Progenitor cell of endocrine pancreas (in vitro differentiated cells): ENCODE data around the gene LCORL. TPM values are rescaled to one million over a fixed set of nuclear protein-coding genes. Genes with fewer than 3 reads are reported as not detected.
"Not testable (repeated sequence)": the region's sequence is repeated elsewhere in the genome, so short reads cannot be mapped to it uniquely, and the experiment has no call there.

Experiments
- DNase-seq: peaks from one replicate; pipeline ENCODE4 v3.0.0; 2021; ENCODE audit warnings: low spot score; ENCODE audit not compliant: unreplicated experiment
- H3K27ac Mint-ChIP-seq: 2 replicates; pipeline ENCODE4 v1.8.0; 2021; ENCODE audit warnings: mild to moderate bottlenecking, moderate library complexity, mixed read lengths
- H3K27me3 Mint-ChIP-seq: 2 replicates; pipeline ENCODE4 v1.8.0; 2021; ENCODE audit warnings: mixed read lengths
- H3K36me3 Mint-ChIP-seq: 2 replicates; pipeline ENCODE4 v1.8.0; 2022; ENCODE audit warnings: mixed read lengths; ENCODE audit not compliant: insufficient read depth
- H3K4me1 Mint-ChIP-seq: 2 replicates; pipeline ENCODE4 v1.8.0; 2021; ENCODE audit warnings: low read depth, mixed read lengths
- H3K4me3 Mint-ChIP-seq: 2 replicates; pipeline ENCODE4 v1.8.0; 2021; ENCODE audit warnings: low read depth, mild to moderate bottlenecking, moderate library complexity, mixed read lengths
- H3K9me3 Mint-ChIP-seq: 2 replicates; pipeline ENCODE4 v1.8.0; 2021; ENCODE audit warnings: low read depth, mixed read lengths
- total RNA-seq: library from RNA; stranded (reverse); gene quantifications from 2 replicates; pipeline ENCODE4 v1.2.1, GENCODE V29; 2021
- TF ChIP-seq, protein P1 (sequence below): fragments of 200-600 bp; sonication (generic); IDR thresholded peaks from one replicate; pipeline ENCODE4 v1.5.0; 2021; ENCODE audit warnings: antibody characterized with exemption, mild to moderate bottlenecking; ENCODE audit not compliant: unreplicated experiment

LCORL gene
- total RNA-seq, 1 donor from 2014 or later: 22.3 TPM

- Mint-ChIP-seq H3K4me1 (peaks cover 25% of the 10 kb centered on the region), H3K27me3 (no peaks in the 10 kb centered on the region), H3K4me3 (no peak overlapping the region), H3K9me3 (no peaks in the 10 kb centered on the region), H3K36me3 (no peaks in the 10 kb centered on the region), H3K27ac (no peak overlapping the region)
- TF ChIP-seq, protein P1, sequence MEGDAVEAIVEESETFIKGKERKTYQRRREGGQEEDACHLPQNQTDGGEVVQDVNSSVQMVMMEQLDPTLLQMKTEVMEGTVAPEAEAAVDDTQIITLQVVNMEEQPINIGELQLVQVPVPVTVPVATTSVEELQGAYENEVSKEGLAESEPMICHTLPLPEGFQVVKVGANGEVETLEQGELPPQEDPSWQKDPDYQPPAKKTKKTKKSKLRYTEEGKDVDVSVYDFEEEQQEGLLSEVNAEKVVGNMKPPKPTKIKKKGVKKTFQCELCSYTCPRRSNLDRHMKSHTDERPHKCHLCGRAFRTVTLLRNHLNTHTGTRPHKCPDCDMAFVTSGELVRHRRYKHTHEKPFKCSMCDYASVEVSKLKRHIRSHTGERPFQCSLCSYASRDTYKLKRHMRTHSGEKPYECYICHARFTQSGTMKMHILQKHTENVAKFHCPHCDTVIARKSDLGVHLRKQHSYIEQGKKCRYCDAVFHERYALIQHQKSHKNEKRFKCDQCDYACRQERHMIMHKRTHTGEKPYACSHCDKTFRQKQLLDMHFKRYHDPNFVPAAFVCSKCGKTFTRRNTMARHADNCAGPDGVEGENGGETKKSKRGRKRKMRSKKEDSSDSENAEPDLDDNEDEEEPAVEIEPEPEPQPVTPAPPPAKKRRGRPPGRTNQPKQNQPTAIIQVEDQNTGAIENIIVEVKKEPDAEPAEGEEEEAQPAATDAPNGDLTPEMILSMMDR: no peak
- DNase-seq: no peak
Measured at GRCh38 chr4:18014269-18014668, 7.3 kb downstream of the LCORL start.

- no peaks in the 10 kb centered on the region for H3K9me3 Mint-ChIP-seq
- TF ChIP-seq, protein P1: no peak
- H3K27me3 Mint-ChIP-seq: no peaks in the 10 kb centered on the region
- no peaks in the 10 kb centered on the region for H3K36me3 Mint-ChIP-seq
- no peak for DNase-seq
- no peak overlapping the region for H3K4me3 Mint-ChIP-seq
- H3K27ac Mint-ChIP-seq: no peak overlapping the region
- H3K4me1 Mint-ChIP-seq: peaks cover 25% of the 10 kb centered on the region
Measured at GRCh38 chr4:18012807-18013462, 8.6 kb downstream of the LCORL start.

- Mint-ChIP-seq H3K27ac (no peak overlapping the region), H3K27me3 (no peaks in the 10 kb centered on the region), H3K4me1 (peaks cover 25% of the 10 kb centered on the region), H3K36me3 (no peaks in the 10 kb centered on the region), H3K4me3 (no peak overlapping the region), H3K9me3 (no peaks in the 10 kb centered on the region)
- DNase-seq: no peak
- TF ChIP-seq, protein P1: no peak
Measured at GRCh38 chr4:18012134-18012806, 9.3 kb downstream of the LCORL start.

GRCh38 chr4:18007625-18008024 lies 13.9 kb downstream of the LCORL start:
- no peak for DNase-seq
- peaks cover 20% of the 10 kb centered on the region for H3K9me3 Mint-ChIP-seq
- H3K4me3 Mint-ChIP-seq: no peak overlapping the region
- H3K36me3 Mint-ChIP-seq: peaks cover 24% of the 10 kb centered on the region
- no peak overlapping the region for H3K27ac Mint-ChIP-seq
- peaks cover 15% of the 10 kb centered on the region for H3K4me1 Mint-ChIP-seq
- TF ChIP-seq, protein P1: no peak
- no peaks in the 10 kb centered on the region for H3K27me3 Mint-ChIP-seq

DNA sequence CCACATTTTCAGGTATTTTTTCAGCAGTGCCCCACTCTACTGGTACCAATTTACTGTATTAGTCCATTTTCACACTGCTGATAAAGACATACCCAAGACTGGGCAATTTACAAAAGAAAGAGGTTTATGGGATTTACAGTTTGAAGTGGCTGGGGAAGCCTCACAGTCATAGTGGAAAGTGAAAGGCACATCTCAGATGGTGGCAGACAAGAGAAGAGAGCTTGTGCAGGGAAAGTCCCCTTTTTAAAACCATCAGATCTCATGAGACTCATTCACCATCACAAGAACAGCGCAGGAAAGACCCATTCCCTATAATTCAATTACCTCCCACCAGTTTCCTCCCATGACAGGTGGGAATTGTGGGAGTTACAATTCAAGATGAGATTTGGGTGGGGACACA lies 15.1 kb downstream of the LCORL start:
- not testable (repeated sequence) for H3K27ac Mint-ChIP-seq, DNase-seq, H3K4me1 Mint-ChIP-seq, H3K4me3 Mint-ChIP-seq, H3K27me3 Mint-ChIP-seq
- Mint-ChIP-seq H3K9me3 (peaks cover 20% of the 10 kb centered on the region), H3K36me3 (peaks cover 24% of the 10 kb centered on the region)

GRCh38 chr4:17997129-17997528 lies 24.4 kb downstream of the LCORL start:
- Mint-ChIP-seq H3K4me3 (no peak overlapping the region), H3K36me3 (peaks cover 2% of the 10 kb centered on the region), H3K27me3 (no peaks in the 10 kb centered on the region), H3K27ac (no peak overlapping the region), H3K4me1 (peaks cover 6% of the 10 kb centered on the region), H3K9me3 (no peaks in the 10 kb centered on the region)
- TF ChIP-seq, protein P1: no peak
- no peak for DNase-seq
